Omental fat pad (tissue), 4 donors: ENCODE results near the gene PLCB1. TPM values are rescaled to one million over a fixed set of nuclear protein-coding genes. Genes with fewer than 3 reads are reported as not detected.

ENCODE experiments used
- ATAC-seq: fragments of 150-250 bp; one replicate; pipeline ENCODE4 v1.9.1; 2016; ENCODE audit warnings: mild to moderate bottlenecking, moderate library complexity; ENCODE audit not compliant: low FRiP score
- DNase-seq: peaks from one replicate; pipeline ENCODE4 v3.0.0-alpha.2; 2019; ENCODE audit warnings: low spot score
- CTCF ChIP-seq, 3 donors: fragments of 450-650 bp; IDR thresholded peaks; one replicate each; pipeline ENCODE4 v1.5.1; 2016 to 2017; ENCODE audit warnings: antibody characterized with exemption in 3 of 3, mild to moderate bottlenecking in 3 of 3, moderate library complexity in 2 of 3
- total RNA-seq, 4 donors: library from RNA; depleted of rRNA; stranded (reverse); fragments of >200 nt; gene quantifications; one replicate each; pipeline ENCODE4 v1.1.0, GENCODE V29; 2016

The PLCB1 gene
- total RNA-seq, 4 donors from 2014 or later: 22.4 to 60.5 (median 36.4) TPM

- DNase-seq (no peak), ATAC-seq (no peak)
- TF ChIP-seq CTCF (IDR thresholded peaks at IDR 0.05): no peak
Measured at GRCh38 chr20:8471465-8471864, 339.4 kb downstream of the PLCB1 start.

- DNase-seq: no peak
- no peak for ATAC-seq
- TF ChIP-seq CTCF (IDR thresholded peaks at IDR 0.05): no peak
Measured at GRCh38 chr20:8473459-8473858, 341.4 kb downstream of the PLCB1 start.

- no peak for TF ChIP-seq CTCF (IDR thresholded peaks at IDR 0.05)
- no peak for DNase-seq
- no peak for ATAC-seq
Measured at GRCh38 chr20:8474027-8474668, 342.1 kb downstream of the PLCB1 start.

- no peak for ATAC-seq
- DNase-seq: no peak
- no peak for TF ChIP-seq CTCF (IDR thresholded peaks at IDR 0.05)
Measured at GRCh38 chr20:8476021-8476420, 344.0 kb downstream of the PLCB1 start.

- ATAC-seq: no peak
- no peak for TF ChIP-seq CTCF (IDR thresholded peaks at IDR 0.05)
Measured at GRCh38 chr20:8480597-8480996, 348.5 kb downstream of the PLCB1 start.

GRCh38 chr20:8487696-8488095 lies 355.6 kb downstream of the PLCB1 start:
- ATAC-seq: no peak

More at GRCh38 chr20:8480597-8480996, 348.5 kb downstream of the PLCB1 start:
- no peak for DNase-seq

More at GRCh38 chr20:8487696-8488095, 355.6 kb downstream of the PLCB1 start:
- TF ChIP-seq CTCF (IDR thresholded peaks at IDR 0.05): no peak
- DNase-seq: no peak
